ENCODE results near the gene MATCAP1.

DNA sequence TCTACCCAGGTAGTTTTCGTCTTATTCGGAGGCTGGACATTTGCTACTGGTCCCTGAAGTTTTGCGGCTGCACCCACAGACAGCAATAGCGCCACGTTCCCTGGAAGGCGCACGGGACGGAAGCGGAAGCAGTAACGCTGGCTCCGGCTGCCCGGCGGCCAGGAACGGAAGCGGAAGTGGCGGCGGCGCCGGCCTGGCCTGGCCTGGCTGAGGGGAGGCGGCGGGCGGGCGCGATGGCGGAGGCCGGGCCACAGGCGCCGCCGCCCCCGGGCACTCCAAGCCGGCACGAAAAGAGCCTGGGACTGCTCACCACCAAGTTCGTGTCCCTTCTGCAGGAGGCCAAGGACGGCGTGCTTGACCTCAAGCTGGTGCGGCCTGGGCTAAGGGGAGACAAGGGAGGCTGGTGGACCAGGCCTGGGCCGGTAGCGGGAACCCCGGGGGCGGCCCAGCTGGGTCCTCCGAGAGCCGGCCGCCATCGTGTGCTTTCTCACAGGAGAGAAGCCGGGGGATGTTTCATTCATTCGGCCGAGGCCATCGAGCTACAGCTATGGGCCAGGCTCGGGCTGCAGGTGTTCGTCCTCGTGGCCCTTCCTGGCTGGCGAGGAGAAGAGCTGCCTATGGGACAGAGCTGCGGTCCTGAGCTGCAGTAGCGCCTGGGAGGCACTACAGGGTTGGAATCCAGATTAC, 8.4 kb upstream of the MATCAP1 start, which contains the start of gene E2F4:
- no peak for TF ChIP-seq NFE2L2 (IDR thresholded peaks at IDR 0.05; ENCODE audit: low read length)
- peak; percentile 55 for TF ChIP-seq POLR2AphosphoS5 (IDR thresholded peaks at IDR 0.05; ENCODE audit: low read depth, low read length)
- peak; percentile 41; the same call in 1 of the 2 replicates for TF ChIP-seq ZNF138 (CRISPR knock-in tag; IDR thresholded peaks at IDR 0.05; ENCODE audit: low read depth)
- peak; percentile 71 for TF ChIP-seq TAF1 (CRISPR knock-in tag; IDR thresholded peaks at IDR 0.05)
- TF ChIP-seq, protein P1, sequence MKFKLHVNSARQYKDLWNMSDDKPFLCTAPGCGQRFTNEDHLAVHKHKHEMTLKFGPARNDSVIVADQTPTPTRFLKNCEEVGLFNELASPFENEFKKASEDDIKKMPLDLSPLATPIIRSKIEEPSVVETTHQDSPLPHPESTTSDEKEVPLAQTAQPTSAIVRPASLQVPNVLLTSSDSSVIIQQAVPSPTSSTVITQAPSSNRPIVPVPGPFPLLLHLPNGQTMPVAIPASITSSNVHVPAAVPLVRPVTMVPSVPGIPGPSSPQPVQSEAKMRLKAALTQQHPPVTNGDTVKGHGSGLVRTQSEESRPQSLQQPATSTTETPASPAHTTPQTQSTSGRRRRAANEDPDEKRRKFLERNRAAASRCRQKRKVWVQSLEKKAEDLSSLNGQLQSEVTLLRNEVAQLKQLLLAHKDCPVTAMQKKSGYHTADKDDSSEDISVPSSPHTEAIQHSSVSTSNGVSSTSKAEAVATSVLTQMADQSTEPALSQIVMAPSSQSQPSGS (CRISPR knock-in tag; IDR thresholded peaks at IDR 0.05): peak; percentile 82; the same call in 1 of the 2 replicates
- no peak for TF ChIP-seq NFRKB (IDR thresholded peaks at IDR 0.05)
- TF ChIP-seq STAT5B (CRISPR knock-in tag; IDR thresholded peaks at IDR 0.05): peak; percentile 6; the same call in 1 of the 2 replicates
- TF ChIP-seq, protein P2, sequence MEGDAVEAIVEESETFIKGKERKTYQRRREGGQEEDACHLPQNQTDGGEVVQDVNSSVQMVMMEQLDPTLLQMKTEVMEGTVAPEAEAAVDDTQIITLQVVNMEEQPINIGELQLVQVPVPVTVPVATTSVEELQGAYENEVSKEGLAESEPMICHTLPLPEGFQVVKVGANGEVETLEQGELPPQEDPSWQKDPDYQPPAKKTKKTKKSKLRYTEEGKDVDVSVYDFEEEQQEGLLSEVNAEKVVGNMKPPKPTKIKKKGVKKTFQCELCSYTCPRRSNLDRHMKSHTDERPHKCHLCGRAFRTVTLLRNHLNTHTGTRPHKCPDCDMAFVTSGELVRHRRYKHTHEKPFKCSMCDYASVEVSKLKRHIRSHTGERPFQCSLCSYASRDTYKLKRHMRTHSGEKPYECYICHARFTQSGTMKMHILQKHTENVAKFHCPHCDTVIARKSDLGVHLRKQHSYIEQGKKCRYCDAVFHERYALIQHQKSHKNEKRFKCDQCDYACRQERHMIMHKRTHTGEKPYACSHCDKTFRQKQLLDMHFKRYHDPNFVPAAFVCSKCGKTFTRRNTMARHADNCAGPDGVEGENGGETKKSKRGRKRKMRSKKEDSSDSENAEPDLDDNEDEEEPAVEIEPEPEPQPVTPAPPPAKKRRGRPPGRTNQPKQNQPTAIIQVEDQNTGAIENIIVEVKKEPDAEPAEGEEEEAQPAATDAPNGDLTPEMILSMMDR (CRISPR knock-in tag; IDR thresholded peaks at IDR 0.05): peak; percentile 41
- no peak for TF ChIP-seq SMARCC2 (IDR thresholded peaks at IDR 0.05)
- TF ChIP-seq SAFB2 (CRISPR knock-in tag; IDR thresholded peaks at IDR 0.05; ENCODE audit: borderline replicate concordance, low read depth): peak; percentile 51; the same call in 1 of the 2 replicates
- TF ChIP-seq, protein P3, sequence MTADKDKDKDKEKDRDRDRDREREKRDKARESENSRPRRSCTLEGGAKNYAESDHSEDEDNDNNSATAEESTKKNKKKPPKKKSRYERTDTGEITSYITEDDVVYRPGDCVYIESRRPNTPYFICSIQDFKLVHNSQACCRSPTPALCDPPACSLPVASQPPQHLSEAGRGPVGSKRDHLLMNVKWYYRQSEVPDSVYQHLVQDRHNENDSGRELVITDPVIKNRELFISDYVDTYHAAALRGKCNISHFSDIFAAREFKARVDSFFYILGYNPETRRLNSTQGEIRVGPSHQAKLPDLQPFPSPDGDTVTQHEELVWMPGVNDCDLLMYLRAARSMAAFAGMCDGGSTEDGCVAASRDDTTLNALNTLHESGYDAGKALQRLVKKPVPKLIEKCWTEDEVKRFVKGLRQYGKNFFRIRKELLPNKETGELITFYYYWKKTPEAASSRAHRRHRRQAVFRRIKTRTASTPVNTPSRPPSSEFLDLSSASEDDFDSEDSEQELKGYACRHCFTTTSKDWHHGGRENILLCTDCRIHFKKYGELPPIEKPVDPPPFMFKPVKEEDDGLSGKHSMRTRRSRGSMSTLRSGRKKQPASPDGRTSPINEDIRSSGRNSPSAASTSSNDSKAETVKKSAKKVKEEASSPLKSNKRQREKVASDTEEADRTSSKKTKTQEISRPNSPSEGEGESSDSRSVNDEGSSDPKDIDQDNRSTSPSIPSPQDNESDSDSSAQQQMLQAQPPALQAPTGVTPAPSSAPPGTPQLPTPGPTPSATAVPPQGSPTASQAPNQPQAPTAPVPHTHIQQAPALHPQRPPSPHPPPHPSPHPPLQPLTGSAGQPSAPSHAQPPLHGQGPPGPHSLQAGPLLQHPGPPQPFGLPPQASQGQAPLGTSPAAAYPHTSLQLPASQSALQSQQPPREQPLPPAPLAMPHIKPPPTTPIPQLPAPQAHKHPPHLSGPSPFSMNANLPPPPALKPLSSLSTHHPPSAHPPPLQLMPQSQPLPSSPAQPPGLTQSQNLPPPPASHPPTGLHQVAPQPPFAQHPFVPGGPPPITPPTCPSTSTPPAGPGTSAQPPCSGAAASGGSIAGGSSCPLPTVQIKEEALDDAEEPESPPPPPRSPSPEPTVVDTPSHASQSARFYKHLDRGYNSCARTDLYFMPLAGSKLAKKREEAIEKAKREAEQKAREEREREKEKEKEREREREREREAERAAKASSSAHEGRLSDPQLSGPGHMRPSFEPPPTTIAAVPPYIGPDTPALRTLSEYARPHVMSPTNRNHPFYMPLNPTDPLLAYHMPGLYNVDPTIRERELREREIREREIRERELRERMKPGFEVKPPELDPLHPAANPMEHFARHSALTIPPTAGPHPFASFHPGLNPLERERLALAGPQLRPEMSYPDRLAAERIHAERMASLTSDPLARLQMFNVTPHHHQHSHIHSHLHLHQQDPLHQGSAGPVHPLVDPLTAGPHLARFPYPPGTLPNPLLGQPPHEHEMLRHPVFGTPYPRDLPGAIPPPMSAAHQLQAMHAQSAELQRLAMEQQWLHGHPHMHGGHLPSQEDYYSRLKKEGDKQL (CRISPR knock-in tag; IDR thresholded peaks at IDR 0.05; ENCODE audit: low read depth): no peak
- peak; percentile 83 for TF ChIP-seq YEATS4 (CRISPR knock-in tag; IDR thresholded peaks at IDR 0.05; ENCODE audit: borderline replicate concordance)

All from HepG2 (cell line).